ENCODE measurements around the gene STX8. TPM values are rescaled to one million over a fixed set of nuclear protein-coding genes. Genes with fewer than 3 reads are reported as not detected.
"Not testable (repeated sequence)": the region's sequence is repeated elsewhere in the genome, so short reads cannot be mapped to it uniquely, and the experiment has no call there.

The STX8 gene, protein sequence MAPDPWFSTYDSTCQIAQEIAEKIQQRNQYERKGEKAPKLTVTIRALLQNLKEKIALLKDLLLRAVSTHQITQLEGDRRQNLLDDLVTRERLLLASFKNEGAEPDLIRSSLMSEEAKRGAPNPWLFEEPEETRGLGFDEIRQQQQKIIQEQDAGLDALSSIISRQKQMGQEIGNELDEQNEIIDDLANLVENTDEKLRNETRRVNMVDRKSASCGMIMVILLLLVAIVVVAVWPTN
- 10 to 100 TPM; 58.7 to 66.3 TPM for total RNA-seq

DNA sequence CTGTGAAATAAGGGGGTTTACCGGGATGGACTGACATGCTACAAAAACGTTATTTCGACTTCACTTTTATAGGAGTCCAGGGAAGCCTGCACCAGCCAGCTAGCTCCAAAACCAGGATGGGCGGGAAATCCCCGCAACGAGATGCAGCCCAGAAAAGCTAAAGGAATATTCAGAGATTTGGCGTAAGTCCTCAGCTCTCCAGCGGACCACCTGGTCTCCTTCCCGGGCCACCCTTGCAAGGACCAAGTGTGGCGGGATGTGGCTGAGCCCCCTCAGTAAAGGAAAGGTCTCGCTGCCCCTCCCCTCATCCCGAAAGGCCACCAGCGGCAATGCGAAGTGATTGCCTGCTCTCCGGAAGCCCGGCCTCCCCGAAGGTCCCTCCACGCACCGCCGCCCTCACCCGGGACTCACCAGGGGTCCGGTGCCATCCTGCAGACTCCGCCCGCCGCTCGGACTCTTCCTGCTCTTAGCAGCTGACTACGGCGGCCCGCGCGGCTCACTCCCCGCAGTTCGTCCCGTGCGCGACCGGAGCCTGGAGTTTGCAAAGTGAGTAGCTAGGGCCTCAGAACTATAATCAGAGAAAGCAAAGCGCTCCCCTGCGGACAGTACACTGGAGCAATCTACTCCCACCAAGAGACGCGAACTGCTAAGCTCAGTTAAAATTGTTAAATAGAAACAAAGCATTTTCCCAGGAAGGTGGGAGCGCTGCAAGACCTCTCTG, at the start of gene STX8:
Gene STX8 (minus strand): TSS at position 440 of the 721 bp plus-strand sequence. CDS start 12 bp downstream, at position 428.
- CTCF ChIA-PET = interaction anchor here (0.5 to 1.9 kb wide), 3 partner anchors 14 to 193 kb away, joined by 3 to 7 read pairs (median 4); no protein-coding TSS in a partner anchor
- POLR2A ChIA-PET = no interaction called here

DNA sequence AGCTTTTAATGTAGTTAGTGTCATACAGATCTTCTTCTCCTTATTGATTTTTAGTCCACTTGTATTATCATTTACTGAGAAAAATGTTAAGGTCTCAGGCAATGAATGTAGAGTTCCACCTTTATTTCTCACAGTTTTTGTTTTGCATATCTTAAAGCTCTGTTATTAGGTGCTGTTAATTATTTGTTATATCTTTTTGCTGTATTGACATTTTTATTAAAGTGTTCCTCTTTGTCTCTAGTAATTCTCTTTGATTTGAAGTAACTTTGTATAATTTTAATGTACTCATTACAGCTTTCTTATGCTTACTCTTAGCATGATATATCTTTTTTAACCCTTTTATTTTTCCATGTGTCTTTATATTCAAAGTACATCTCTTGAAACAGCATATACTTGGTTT, 47.3 kb upstream of the STX8 start:
- CTCF ChIA-PET = no interaction called here
- POLR2A ChIA-PET = no interaction called here

DNA sequence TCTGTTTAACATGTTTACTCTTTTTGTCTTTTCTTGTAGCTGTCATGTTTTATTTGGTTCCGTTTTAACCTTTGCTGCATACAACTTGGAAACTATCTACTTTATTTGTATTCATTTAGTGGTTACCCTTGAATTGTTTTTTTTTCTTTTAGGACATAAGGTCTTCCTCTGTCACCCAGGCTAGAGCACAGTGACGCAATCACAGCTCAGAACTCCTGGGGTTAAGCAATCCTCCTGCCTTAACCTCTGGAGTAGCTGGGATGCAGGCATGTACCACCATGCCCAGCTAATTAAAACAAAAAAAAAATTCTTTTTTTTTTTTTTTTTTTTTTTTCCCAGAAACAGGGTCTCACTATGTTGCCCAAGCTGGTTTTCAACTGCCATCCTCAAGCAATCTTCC, 39.9 kb upstream of the STX8 start:
- ChIA-PET CTCF (no interaction called here), POLR2A (no interaction called here)

DNA sequence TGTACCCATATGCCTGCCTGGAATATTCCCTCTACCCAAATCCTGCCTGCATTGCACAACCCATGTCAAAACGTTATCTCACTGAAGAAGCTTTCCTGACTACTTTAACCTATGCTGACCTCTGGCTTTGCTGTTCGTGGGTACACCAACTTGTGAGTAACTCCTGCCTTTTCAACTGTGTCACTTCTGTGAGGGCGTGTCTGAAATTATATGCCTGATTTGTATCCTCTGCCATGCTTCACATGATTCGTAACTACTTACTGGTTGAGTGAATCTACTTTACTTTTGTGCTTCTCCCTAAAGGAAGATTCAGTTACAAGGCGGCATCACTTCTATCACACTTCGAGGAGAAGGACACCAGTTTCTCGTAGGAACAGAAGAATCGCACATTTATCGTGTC, 36.4 kb upstream of the STX8 start:
- POLR2A ChIA-PET = no interaction called here
- CTCF ChIA-PET = no interaction called here

DNA sequence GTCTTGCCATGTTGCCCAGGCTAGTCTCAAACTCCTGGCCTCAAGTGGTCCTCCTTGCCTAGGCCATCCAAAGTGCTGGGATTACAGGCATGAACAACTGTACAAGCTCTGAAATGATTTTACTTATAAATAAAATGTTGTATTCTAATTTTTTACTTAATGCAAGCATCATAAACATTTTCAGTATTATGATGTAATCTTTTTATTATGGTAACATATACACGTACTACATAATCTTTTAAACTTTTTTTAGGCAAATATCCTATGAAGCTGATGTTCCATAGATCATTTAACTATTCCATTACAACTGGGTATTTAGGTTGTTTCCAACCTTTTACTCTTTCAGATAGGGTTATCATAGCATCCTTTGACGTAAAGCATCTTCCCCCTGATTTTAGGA, 35.9 kb upstream of the STX8 start:
- ChIA-PET POLR2A (no interaction called here), CTCF (no interaction called here)

DNA sequence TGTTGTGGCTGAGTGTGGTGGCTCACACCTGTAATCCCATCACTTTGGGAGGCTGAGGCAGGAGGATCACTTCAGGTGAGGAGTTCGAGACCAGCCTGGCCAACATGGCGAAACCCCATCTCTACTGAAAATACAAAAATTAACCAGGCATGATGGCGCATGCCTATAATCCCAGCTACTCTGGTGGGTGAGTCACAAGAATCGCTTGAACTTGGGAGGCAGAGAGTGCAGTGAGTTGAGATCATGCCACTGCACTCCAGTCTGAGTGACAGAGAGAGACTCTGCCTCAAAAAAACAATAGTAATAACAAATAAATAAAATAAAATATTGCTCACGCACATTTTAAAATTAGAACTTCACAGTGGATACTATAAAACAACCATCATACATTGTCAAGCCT, 31.4 kb upstream of the STX8 start:
- CTCF ChIA-PET, POLR2A ChIA-PET: not testable (repeated sequence)

DNA sequence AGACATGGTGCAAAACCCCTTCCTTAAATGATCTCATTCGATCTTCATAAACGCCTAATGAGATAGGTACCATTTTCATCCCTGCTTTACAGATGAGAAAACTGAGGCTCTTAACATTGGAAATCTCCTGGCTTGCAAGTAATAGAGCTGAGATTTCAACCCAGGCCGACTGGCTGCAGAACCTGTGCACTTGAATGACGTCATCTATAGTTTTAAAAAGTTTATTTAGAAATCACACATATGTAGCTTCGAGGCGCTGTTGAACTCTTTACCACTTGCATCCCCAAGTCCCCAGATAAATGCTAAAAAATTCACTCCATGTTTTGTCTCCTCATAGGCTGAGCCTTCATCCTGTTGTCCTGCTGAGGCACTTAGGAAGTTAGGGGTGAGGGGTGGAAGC, 30.8 kb upstream of the STX8 start:
- ChIA-PET CTCF (no interaction called here), POLR2A (no interaction called here)

DNA sequence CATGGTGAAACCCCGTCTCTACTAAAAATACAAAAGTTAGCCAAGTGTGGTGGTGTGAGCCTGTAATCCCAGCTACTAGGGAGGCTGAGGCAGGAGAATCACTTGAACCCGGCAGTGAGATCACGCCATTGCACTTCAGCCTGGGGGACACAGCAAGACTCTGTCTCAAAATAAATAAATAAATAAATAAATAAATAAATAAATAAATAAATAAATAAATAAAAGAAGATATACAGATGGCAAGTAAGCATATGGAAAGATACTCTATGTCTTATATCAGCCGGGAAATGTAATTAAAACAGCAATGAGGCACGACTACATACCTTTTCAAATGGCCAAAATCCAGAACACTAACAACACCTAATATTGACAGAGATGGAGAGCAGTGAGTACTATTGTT, 29.0 kb upstream of the STX8 start:
- CTCF ChIA-PET, POLR2A ChIA-PET: not testable (repeated sequence)

DNA sequence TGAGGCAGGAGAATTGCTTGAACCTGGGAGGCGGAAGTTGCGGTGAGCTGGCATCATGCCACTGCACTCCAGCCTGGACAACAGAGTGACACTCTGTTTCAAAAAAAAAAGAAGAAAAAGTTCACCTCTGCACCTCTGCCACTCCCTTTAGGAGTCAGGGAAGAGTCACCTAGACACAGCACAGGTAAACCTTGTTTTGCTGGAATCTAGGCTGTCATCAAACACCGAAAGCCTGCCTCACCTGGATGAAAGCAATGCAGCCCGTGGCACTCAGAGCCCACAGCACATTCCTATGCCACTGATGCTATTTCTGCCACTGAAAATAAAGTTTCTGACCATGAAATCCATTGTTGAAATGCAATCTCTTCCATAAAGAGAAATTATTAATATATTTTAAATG, 23.0 kb upstream of the STX8 start:
- ChIA-PET POLR2A (no interaction called here), CTCF (no interaction called here)

DNA sequence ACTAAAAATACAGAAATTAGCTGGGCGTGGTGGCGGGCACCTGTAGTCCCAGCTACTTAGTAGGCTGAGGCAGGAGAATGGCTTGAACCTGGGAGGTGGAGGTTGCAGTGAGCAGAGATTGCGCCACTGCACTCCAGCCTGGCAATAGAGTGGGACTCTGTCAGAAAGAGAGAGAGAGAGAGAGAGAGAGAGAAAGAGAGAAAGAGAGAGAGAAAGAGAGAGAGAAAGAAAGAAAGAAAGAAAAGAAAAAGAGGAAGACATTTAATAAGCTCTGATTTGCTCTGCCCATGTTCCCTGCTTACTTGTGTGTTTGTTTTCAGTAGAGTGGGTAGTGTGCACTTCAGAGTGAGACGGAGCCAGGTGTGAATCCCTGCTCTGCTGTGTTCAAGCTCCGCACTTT, 22.0 kb upstream of the STX8 start:
- POLR2A ChIA-PET, CTCF ChIA-PET: not testable (repeated sequence)

DNA sequence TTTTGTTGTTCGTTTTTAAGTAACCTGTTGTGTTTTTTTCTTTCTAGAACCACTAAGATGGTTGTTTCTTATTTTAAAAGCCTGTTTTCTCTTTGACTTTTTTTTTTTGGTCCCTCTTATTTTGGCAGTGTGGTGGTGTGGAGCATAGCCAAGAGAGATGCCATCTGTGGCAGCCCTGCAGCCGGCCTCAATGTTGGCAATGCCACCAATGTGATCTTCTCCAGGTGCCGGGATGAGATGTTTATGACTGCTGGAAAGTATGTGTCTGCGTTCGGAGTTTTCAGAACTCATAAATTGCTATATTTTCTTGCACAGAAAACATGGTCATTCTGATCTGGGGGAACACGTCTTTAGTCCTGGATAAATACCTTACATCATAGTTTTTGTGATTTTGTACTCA, 18.4 kb upstream of the STX8 start:
- ChIA-PET POLR2A (no interaction called here), CTCF (interaction anchor here (0.6 kb wide), 1 partner anchor 34 kb away, joined by 3 read pairs; no protein-coding TSS in a partner anchor)

DNA sequence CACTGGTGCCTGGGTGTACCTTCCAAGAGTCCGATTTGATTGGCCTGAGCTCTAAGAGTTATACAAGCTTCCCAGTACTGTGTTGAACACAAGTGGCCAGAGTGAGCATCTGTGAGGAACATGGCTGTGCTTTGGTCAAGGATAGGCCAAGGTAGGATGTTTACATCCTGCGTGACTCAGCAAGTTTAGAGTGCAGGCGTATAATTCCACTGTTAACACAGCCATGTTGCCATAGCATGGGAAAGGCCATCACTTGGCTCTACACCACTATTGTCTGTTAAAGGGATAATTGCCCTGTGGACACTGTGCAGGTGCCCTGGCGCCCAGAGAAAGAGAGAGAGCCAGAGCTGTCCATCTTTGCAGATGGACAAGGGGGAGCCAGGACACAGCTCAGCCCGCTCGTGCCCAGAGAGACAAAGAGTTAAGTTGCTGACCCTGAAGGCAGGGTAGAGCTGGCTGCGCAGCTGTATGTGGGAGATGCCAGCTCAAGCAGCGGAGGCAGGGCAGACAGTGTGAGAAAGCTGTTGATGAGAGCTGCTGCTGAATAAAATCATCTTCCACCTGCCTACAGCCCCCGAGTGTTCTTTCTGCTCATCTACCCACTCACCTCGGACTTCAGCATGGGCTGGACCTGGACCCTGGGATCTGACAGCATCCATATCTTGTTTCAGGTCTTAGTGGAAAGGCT, 12.5 kb upstream of the STX8 start:
- POLR2A ChIA-PET = no interaction called here
- CTCF ChIA-PET = interaction anchor here (0.6 kb wide), 1 partner anchor 85 kb away, joined by 4 read pairs; no protein-coding TSS in a partner anchor

DNA sequence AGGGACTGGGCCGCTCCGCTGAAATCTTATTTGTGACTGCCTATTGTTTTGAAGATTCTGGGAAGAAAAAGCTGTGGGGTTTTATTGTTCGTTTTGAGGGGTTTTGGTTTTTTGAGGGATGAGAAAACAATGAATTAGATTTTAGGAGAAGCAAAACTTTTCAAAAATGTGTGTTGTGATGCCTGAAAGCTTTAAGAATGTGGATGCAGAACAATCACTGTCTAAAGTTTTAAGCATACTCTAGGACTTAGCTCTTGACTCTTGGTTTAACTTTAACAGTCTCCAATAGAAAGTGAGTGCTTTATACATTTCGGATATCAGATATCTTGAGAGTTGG, 1.7 kb upstream of the STX8 start:
- ChIA-PET CTCF (interaction anchor here (0.5 to 1.9 kb wide), 6 partner anchors 72 to 669 kb away, joined by 3 to 7 read pairs (median 3); no protein-coding TSS in a partner anchor), POLR2A (no interaction called here)

DNA sequence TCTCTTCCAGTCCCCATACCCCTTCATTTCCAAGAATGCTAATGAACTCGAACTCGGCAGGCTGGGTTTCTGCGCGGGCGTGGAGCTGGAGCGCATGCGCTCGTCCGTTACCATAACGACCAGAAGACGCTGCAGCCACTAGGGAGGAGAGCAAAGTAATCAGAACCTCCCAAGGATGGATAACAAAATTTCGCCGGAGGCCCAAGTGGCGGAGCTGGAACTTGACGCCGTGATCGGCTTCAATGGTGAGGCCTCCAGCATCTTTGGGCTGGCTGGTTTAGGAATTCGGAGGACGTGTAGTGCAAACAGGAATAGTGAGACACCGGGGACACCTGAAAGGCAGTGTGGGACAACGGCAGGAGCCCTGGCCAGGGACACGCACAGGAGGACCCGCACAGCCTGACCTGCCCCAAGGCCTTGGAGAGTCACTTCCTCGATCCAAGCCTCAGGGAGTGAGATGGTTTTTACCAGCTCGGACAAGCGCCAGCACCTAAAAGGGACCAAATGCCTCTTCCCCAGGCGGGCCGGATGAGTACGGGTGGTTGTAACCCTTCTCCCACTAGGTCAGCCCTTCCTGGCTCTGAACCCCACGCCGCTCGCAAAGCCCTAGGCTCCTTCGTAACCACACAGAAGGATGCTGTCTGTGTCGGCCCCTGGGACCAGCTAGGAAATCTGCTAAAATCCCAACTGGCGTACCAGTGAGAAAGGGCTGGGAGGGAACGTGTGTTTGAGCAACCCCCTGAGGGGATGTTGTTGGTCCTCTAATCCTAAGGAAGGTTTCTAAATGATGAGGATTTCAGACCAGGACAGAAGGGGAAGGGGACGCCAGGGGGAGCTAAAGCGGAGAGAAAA, 1.1 kb upstream of the STX8 start, which contains the start of gene CFAP52:
Gene CFAP52 (plus strand): TSS at position 122 of the 852 bp plus-strand sequence. CDS start 54 bp downstream, at position 176.
- ChIA-PET POLR2A (no interaction called here), CTCF (interaction anchor here (0.5 to 1.9 kb wide), 6 partner anchors 72 to 669 kb away, joined by 3 to 7 read pairs (median 3); no protein-coding TSS in a partner anchor)

DNA sequence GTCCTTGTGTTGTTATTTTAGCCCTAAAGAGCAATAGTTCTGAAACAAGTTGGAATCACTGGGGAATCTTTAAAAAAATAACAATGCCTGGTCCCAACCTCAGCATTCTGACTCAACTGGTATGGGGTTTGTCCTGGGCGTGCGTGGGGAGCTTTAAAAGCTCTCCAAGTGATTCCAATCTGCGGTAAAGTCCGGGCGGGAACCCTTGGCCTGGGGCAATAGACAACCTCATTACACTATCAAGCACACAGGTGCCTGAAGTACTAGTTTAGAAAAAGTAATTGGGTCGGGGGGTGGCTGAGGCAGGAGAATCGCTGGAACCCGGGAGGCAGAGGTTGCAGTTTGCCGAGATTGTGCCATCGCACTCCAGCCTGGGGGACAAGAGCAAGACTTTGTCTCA, 4.4 kb downstream of the STX8 start:
- POLR2A ChIA-PET = no interaction called here
- CTCF ChIA-PET = no interaction called here

DNA sequence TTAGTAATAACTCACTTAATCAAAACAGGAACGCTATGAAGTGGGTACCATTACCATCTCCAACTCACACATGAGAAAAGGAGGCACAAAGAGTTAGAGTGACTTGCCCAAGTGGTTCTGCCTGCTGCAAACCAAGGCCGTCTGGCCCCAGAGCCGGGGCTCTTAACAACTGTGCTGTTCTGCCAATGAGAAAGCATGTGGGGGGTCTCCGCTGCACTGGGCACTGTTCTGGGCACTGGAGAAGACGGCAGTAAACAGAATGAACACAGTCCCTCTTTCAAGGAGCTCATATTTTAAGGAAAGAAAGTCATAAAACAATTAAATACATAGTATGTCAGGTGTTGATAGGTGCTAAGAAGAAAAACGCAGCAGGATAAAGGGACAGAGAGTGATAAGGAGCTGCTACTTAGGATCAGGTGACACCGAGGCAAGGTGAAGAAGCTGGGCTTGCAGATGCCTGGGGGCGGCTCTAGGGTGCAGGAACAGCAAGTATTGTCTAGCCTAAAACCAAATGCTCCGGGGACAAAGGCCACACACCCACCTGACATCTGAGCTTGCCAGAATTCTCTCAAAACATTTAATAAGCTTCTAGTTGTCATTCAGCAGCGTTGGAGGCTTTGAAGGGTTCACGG, 6.5 kb downstream of the STX8 start:
- CTCF ChIA-PET = interaction anchor here (1.3 kb wide), 1 partner anchor 14 kb away, joined by 3 read pairs; no protein-coding TSS in a partner anchor
- POLR2A ChIA-PET = no interaction called here

DNA sequence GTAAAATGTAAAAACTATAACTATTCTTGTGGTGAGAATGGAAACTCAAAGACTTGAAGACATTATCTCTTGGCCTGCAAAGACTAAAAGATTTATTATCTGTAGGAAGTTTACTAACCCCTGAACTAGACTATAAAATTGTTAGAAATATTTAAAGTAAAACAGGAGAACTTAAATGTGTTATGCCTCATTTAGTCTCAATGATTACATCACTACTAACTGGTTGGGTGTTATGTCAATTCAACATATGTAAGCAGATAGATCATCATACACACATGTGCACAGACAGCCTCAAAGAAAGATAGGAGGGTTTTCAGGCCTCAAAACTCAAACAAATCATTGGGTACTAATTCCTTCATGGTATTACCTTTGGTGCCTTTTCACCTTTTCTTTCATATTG, 7.6 kb downstream of the STX8 start:
- POLR2A ChIA-PET = no interaction called here
- CTCF ChIA-PET = no interaction called here

DNA sequence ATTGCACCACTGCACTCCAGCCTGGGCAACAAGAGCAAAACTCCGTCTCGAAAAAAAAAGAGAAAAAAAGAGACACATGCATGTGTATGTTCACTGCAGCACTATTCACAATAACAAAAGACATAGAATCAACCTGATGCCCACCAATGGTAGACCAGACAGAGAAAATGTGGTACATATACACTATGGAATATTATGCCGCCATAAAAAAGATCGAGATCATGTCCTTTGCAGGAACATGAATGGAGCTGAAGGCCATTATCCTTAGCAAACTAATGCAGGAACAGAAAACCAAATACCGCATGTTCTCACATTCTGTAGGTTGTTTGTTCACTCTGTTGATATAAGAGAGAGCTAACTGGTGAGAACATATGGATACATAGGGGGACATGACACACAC, 8.9 kb downstream of the STX8 start:
- CTCF ChIA-PET, POLR2A ChIA-PET: not testable (repeated sequence)

DNA sequence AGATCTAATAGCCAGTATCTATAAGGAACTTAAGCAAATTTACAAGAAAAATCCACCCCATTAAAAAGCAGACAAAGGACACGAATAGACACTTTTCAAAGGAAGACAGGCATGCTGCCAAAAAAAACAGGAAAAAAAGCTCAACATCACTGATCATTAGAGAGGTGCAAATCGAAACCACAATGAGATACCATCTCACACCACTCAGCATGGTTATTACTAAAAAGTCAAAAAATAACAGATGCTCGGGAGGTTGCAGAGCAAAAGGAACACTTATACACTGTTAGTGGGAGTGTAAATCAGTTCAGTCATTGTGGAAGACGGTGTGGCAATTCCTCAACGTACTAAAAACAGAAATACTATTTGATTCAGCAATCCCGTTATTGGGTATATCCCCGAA, 9.6 kb downstream of the STX8 start:
- CTCF ChIA-PET = no interaction called here
- POLR2A ChIA-PET = interaction anchor here (0.7 kb wide), 1 partner anchor 27 kb away, joined by 3 read pairs; no protein-coding TSS in a partner anchor

DNA sequence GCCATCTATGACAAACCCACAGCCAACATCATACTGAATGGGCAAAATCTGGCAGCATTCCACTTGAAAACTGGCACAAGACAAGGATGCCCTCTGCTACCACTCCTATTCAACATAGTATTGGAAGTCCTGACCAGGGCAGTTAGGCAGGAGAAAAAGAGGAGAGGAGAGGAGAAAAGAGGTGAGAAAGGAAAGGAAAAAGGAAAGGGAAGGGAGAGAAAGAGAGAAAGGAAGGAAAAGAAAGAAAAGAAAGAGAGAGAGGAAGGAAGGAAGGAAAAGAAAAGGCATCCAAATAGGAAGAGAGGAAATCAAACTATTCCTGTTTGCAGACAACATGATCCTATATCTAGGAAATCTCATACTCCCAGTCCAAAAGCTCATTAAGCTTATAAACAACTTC, 11.5 kb downstream of the STX8 start:
- POLR2A ChIA-PET = no interaction called here
- CTCF ChIA-PET = no interaction called here
